Smooth muscle cell (in vitro differentiated cells): ENCODE results near the gene AKAP13. TPM values are rescaled to one million over a fixed set of nuclear protein-coding genes. Genes with fewer than 3 reads are reported as not detected.

Source experiments
- DNase-seq: peaks from one replicate; lab custom pipeline; 2025; ENCODE audit not compliant: unreplicated experiment; lab: John Stamatoyannopoulos, UW
- H2AFZ ChIP-seq: fragments of 200-600 bp; sonication (generic); 2 replicates; pipeline ENCODE4 v1.6.0; 2016; ENCODE audit warnings: antibody characterized with exemption, low read depth, mild to moderate bottlenecking
- H3F3A ChIP-seq: fragments of 200-600 bp; sonication (generic); 2 replicates; pipeline ENCODE4 v1.6.0; 2017; ENCODE audit warnings: antibody characterized with exemption, low read depth
- H3K27ac ChIP-seq: fragments of 200-600 bp; sonication (generic); 2 replicates; pipeline ENCODE4 v1.5.1; 2016; ENCODE audit warnings: low read depth, mild to moderate bottlenecking
- H3K27me3 ChIP-seq: fragments of 200-600 bp; sonication (generic); 2 replicates; pipeline ENCODE4 v1.6.1; 2016; ENCODE audit warnings: low read depth, mild to moderate bottlenecking
- H3K36me3 ChIP-seq: fragments of 200-600 bp; sonication (generic); 2 replicates; pipeline ENCODE4 v1.5.1; 2016; ENCODE audit warnings: low read depth
- H3K4me1 ChIP-seq: fragments of 200-600 bp; sonication (generic); 2 replicates; pipeline ENCODE4 v1.5.1; 2016; ENCODE audit warnings: low read depth
- H3K4me2 ChIP-seq: fragments of 200-600 bp; sonication (generic); 2 replicates; pipeline ENCODE4 v1.6.0; 2016; ENCODE audit warnings: mild to moderate bottlenecking
- H3K4me3 ChIP-seq: fragments of 200-600 bp; sonication (generic); 2 replicates; pipeline ENCODE4 v1.5.1; 2016; ENCODE audit warnings: mild to moderate bottlenecking
- H3K79me2 ChIP-seq: fragments of 200-600 bp; sonication (generic); 2 replicates; pipeline ENCODE4 v1.6.0; 2016; ENCODE audit warnings: low read depth, mild to moderate bottlenecking
- H3K9ac ChIP-seq: fragments of 200-600 bp; sonication (generic); 2 replicates; pipeline ENCODE4 v1.6.0; 2016; ENCODE audit warnings: low read depth
- H3K9me3 ChIP-seq: fragments of 200-600 bp; sonication (generic); replicated peaks from 2 replicates; pipeline ENCODE4 v1.5.1; 2016; ENCODE audit warnings: low read depth
- H4K20me1 ChIP-seq: fragments of 200-600 bp; sonication (generic); 2 replicates; pipeline ENCODE4 v1.6.0; 2016; ENCODE audit warnings: low read depth
- CTCF ChIP-seq: fragments of 200-600 bp; sonication (generic); IDR thresholded peaks from 2 replicates; pipeline ENCODE4 v1.5.1; 2017; ENCODE audit warnings: borderline replicate concordance, mild to moderate bottlenecking, antibody characterized with exemption; ENCODE audit not compliant: insufficient read depth, poor library complexity, severe bottlenecking
- WGBS: methylation state at CpG from one replicate; pipeline ENCODE4 v1.1.7; 2016; ENCODE audit warnings: low lambda C conversion rate; 5-methylcytosine and 5-hydroxymethylcytosine counted together
- polyA plus RNA-seq: library from polyadenylated mRNA; unstranded; fragments of >200 nt; fragmentation: Nextera tagmentation; extraction: Ambion mirVana; gene quantifications from 2 replicates; pipeline ENCODE4 v1.2.1, GENCODE V29; 2016
- total RNA-seq: library from RNA; depleted of rRNA; stranded (reverse); fragments of >200 nt; gene quantifications from 2 replicates; pipeline ENCODE4 v1.2.3, GENCODE V29; 2014

The AKAP13 gene
- total and polyA plus RNA-seq, 2 experiments from 2014 or later: 43.3 to 63.5 TPM

DNA sequence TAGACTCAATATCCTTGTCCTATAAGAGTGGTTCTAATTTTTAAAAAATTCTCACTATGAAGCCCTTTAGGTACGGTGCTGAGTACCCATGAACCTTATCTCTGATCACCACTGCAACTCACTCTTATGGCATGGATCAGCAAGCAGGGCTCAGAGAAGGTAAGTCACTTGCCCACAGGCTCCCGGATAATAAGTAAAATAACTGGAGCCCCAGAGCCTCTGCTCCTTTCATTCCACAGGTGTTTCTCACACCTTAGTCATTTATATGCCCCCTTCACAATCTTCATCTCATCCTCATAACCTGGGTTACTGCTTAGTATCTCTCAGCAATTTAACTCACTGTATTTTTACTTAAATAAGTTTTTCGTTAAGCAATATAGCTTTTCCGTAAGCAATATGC, 28.4 kb upstream of the AKAP13 start:
- Histone ChIP-seq H3K9ac (no peak overlapping the region), H3K9me3 (no peaks in the 10 kb centered on the region), H3K36me3 (no peaks in the 10 kb centered on the region), H3K4me2 (no peak overlapping the region), H3K27ac (no peak overlapping the region), H3K79me2 (no peaks in the 10 kb centered on the region), H2AFZ (no peak overlapping the region), H3K4me1 (no peaks in the 10 kb centered on the region), H3K4me3 (no peak overlapping the region), H4K20me1 (no peaks in the 10 kb centered on the region), H3K27me3 (no peaks in the 10 kb centered on the region), H3F3A (no peaks in the 10 kb centered on the region)
- no peak for DNase-seq
- WGBS: 88% methylated on average over 4 of the region's 4 CpGs
- TF ChIP-seq CTCF: no peak

DNA sequence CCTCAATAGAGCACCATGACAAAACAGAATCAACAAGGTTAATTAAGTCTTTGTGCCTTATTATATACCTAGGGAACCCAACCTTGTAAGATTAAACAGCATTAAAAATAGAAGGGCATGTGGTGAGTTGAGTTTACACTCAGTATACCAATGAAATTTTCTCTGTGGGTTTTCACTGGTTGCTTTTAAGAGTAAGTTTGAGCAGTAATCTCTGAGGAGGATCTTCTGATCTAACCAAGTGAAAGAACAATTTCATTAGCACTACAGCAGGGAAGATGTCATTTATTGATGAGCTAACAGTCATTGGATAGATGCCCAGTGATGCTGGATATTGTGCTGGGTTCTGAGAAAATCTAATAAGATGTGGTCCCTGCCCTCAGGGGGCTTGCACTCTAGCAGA, 26.9 kb upstream of the AKAP13 start:
- Histone ChIP-seq H3F3A (no peaks in the 10 kb centered on the region), H3K4me1 (no peaks in the 10 kb centered on the region), H3K36me3 (no peaks in the 10 kb centered on the region), H3K27me3 (no peaks in the 10 kb centered on the region), H3K4me3 (no peak overlapping the region), H4K20me1 (no peaks in the 10 kb centered on the region), H3K4me2 (no peak overlapping the region), H3K9ac (no peak overlapping the region), H2AFZ (no peak overlapping the region), H3K79me2 (no peaks in the 10 kb centered on the region), H3K9me3 (no peaks in the 10 kb centered on the region), H3K27ac (no peak overlapping the region)
- DNase-seq: no peak
- TF ChIP-seq CTCF: no peak

- H3K9ac ChIP-seq: no peak overlapping the region
- H3K9me3 ChIP-seq: no peaks in the 10 kb centered on the region
- no peak for TF ChIP-seq CTCF
- no peaks in the 10 kb centered on the region for H4K20me1 ChIP-seq
- H2AFZ ChIP-seq: no peak overlapping the region
- H3K4me2 ChIP-seq: no peak overlapping the region
- DNase-seq: no peak
- no peaks in the 10 kb centered on the region for H3K36me3 ChIP-seq
- H3F3A ChIP-seq: no peaks in the 10 kb centered on the region
- H3K27me3 ChIP-seq: no peaks in the 10 kb centered on the region
- peak overlapping the region; percentile 24 for H3K27ac ChIP-seq
- H3K4me3 ChIP-seq: no peak overlapping the region
- H3K4me1 ChIP-seq: no peaks in the 10 kb centered on the region
- H3K79me2 ChIP-seq: no peaks in the 10 kb centered on the region
- WGBS: 54% methylated on average over 4 of the region's 4 CpGs
Measured at GRCh38 chr15:85354461-85354860, 25.9 kb upstream of the AKAP13 start.

GRCh38 chr15:85354948-85355347, 25.5 kb upstream of the AKAP13 start:
- Histone ChIP-seq H3K9me3 (no peaks in the 10 kb centered on the region), H3K9ac (no peak overlapping the region), H3K36me3 (no peaks in the 10 kb centered on the region), H3K79me2 (no peaks in the 10 kb centered on the region), H3F3A (no peaks in the 10 kb centered on the region), H3K27ac (peak overlapping the region; percentile 10), H3K4me3 (no peak overlapping the region), H3K27me3 (no peaks in the 10 kb centered on the region), H4K20me1 (no peaks in the 10 kb centered on the region), H2AFZ (no peak overlapping the region), H3K4me2 (no peak overlapping the region), H3K4me1 (no peaks in the 10 kb centered on the region)
- no peak for TF ChIP-seq CTCF
- no peak for DNase-seq
- WGBS: 64% methylated on average over 3 of the region's 4 CpGs
